GM12891 (cell line): ENCODE results near the gene MOSMO.

Source experiments
- POLR2A ChIP-seq: IDR thresholded peaks from 2 replicates; pipeline ENCODE4 v1.6.1; 2011; ENCODE audit warnings: low read depth, low read length, control low read depth
- POLR2AphosphoS5 ChIP-seq: IDR thresholded peaks from 2 replicates; pipeline ENCODE4 v1.6.1; 2011; ENCODE audit warnings: low read depth, low read length, control low read depth
- TAF1 ChIP-seq: IDR thresholded peaks from 2 replicates; pipeline ENCODE4 v1.6.1; 2011; ENCODE audit warnings: low read depth, low read length, control low read depth

- TF ChIP-seq POLR2A, result no peak
- TF ChIP-seq POLR2AphosphoS5, result no peak
- TF ChIP-seq TAF1, result no peak
Measured at GRCh38 chr16:22124583-22125284, 116.8 kb downstream of the MOSMO start.
